Mesothelial cell of epicardium (in vitro differentiated cells): ENCODE measurements around the gene INSM2. TPM values are rescaled to one million over a fixed set of nuclear protein-coding genes. Genes with fewer than 3 reads are reported as not detected.

Source experiments
- DNase-seq, 2 experiments: peaks; one replicate each; pipeline ENCODE4 v3.0.0; 2021; ENCODE audit warnings: low spot score in 2 of 2; ENCODE audit not compliant: unreplicated experiment in 2 of 2
- H3K27ac Mint-ChIP-seq: 2 replicates; pipeline ENCODE4 v1.8.0; 2021; ENCODE audit warnings: mixed read lengths
- H3K27me3 Mint-ChIP-seq: 2 replicates; pipeline ENCODE4 v1.8.0; 2021; ENCODE audit warnings: low read depth, mixed read lengths
- H3K36me3 Mint-ChIP-seq: 2 replicates; pipeline ENCODE4 v1.8.0; 2021; ENCODE audit warnings: mixed read lengths
- H3K4me1 Mint-ChIP-seq: 2 replicates; pipeline ENCODE4 v1.8.0; 2021; ENCODE audit warnings: mixed read lengths
- H3K4me3 Mint-ChIP-seq: 2 replicates; pipeline ENCODE4 v1.8.0; 2021; ENCODE audit warnings: mild to moderate bottlenecking, moderate library complexity, mixed read lengths
- H3K9me3 Mint-ChIP-seq: 2 replicates; pipeline ENCODE4 v1.8.0; 2021; ENCODE audit warnings: mixed read lengths
- total RNA-seq: library from RNA; stranded (reverse); gene quantifications from 3 replicates; pipeline ENCODE4 v1.2.1, GENCODE V29; 2021
- TF ChIP-seq, protein P1 (sequence below): fragments of 200-600 bp; sonication (generic); IDR thresholded peaks from one replicate; pipeline ENCODE4 v1.5.0; 2021; ENCODE audit warnings: antibody characterized with exemption; ENCODE audit not compliant: unreplicated experiment

The INSM2 gene
- total RNA-seq, 1 donor from 2014 or later = not detected

DNA sequence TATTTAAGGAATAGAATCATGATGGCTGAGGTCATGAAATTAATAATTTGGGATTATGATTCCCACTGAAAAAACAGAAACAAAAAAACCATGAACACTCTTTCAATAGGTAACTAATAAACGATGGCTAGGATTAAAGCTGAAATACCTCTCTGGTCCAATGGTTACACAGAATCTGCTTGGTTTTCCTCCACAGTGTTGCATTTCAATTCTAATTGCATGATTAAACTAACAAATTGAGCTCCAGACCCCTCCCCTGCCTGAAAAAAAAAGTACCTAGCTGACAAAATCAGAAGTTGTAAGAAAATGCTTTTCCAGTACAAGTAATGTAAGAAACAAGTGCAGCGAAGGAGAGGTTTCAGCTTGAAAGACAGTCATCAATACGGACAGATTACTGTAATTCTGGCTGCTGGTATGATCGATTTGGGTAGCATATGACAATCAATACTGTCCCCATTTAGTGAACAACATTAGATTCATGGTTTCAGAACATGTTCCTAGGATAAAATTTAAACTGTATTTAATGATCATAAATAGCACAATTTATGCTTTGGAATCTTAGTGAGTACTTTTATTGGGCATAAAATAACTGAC, 32.0 kb downstream of the INSM2 start:
- H3K36me3 Mint-ChIP-seq = peaks cover 7% of the 10 kb centered on the region
- no peaks in the 10 kb centered on the region for H3K4me1 Mint-ChIP-seq
- H3K9me3 Mint-ChIP-seq = no peaks in the 10 kb centered on the region
- no peak overlapping the region for H3K27ac Mint-ChIP-seq
- TF ChIP-seq, protein P1, sequence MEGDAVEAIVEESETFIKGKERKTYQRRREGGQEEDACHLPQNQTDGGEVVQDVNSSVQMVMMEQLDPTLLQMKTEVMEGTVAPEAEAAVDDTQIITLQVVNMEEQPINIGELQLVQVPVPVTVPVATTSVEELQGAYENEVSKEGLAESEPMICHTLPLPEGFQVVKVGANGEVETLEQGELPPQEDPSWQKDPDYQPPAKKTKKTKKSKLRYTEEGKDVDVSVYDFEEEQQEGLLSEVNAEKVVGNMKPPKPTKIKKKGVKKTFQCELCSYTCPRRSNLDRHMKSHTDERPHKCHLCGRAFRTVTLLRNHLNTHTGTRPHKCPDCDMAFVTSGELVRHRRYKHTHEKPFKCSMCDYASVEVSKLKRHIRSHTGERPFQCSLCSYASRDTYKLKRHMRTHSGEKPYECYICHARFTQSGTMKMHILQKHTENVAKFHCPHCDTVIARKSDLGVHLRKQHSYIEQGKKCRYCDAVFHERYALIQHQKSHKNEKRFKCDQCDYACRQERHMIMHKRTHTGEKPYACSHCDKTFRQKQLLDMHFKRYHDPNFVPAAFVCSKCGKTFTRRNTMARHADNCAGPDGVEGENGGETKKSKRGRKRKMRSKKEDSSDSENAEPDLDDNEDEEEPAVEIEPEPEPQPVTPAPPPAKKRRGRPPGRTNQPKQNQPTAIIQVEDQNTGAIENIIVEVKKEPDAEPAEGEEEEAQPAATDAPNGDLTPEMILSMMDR = no peak
- H3K27me3 Mint-ChIP-seq = no peaks in the 10 kb centered on the region
- DNase-seq = no peak
- H3K4me3 Mint-ChIP-seq = no peak overlapping the region

DNA sequence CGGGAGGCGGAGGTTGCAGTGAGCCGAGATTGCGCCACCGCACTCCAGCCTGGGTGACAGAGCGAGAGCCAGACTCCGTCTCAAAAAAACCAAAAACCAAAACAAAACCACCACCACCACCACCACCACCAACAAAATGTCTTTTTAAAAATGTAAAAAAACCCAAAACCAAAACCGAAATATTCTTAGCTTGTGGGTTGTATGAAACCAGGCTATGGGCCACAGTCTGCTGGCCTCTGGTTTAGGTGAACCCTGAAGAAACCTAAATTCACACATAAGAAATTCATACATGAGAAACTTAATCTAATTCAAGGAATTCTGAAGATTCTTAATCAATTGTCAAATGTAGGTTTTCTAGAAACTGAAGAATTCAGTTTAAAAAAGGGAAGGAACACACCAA, 37.6 kb downstream of the INSM2 start:
- Mint-ChIP-seq H3K27ac (no peak overlapping the region), H3K27me3 (no peaks in the 10 kb centered on the region), H3K4me3 (no peak overlapping the region), H3K36me3 (peaks cover 3% of the 10 kb centered on the region), H3K9me3 (no peaks in the 10 kb centered on the region), H3K4me1 (no peaks in the 10 kb centered on the region)
- TF ChIP-seq, protein P1 = no peak
- DNase-seq = no peak

DNA sequence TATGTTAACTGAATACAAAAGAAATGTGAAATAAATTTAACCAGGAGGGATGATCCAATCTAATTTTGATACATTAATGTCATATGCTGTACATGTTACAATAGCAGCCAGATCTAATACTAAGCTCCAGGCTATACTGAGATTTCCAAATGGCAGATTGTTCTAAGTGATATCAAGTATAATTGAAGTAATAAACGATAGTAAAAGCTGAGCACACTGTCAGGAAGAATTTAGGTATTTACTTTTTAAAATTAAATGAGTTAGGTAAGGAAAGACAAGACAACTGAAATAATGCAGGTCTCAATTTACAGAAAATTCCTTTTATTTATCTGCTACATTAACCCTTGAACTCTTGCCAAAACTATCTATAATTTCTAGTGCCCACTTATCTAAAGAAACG, 39.9 kb downstream of the INSM2 start:
- no peak overlapping the region for H3K4me3 Mint-ChIP-seq
- H3K36me3 Mint-ChIP-seq = peaks cover 2% of the 10 kb centered on the region
- no peak overlapping the region for H3K27ac Mint-ChIP-seq

DNA sequence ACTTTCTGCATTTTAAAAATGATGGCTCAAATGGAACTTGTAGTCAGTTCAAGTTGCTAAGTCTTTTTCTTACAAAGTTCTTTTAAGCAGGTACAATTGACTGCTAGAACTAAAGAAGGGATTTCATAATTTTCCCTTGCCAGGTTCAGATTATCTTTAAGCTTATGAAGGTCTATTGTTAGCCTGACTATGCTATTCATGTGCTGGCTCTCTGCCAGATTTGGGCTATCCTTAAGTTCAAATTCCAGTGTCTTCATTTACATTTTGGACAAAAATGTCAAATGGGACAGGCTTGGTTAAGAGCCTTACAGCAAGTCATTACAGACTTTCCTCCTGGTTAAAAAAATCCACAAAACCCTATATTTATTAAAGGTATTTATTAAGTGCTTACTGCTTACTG, 42.3 kb downstream of the INSM2 start:
- Mint-ChIP-seq H3K9me3 (no peaks in the 10 kb centered on the region), H3K4me1 (no peaks in the 10 kb centered on the region), H3K4me3 (no peak overlapping the region), H3K27me3 (no peaks in the 10 kb centered on the region), H3K27ac (no peak overlapping the region), H3K36me3 (peaks cover 4% of the 10 kb centered on the region)
- DNase-seq = no peak
- TF ChIP-seq, protein P1 = no peak

More for the DNA sequence above, 39.9 kb downstream of the INSM2 start:
- H3K9me3 Mint-ChIP-seq = no peaks in the 10 kb centered on the region
- no peak for DNase-seq
- TF ChIP-seq, protein P1 = no peak
- H3K4me1 Mint-ChIP-seq = no peaks in the 10 kb centered on the region
- H3K27me3 Mint-ChIP-seq = no peaks in the 10 kb centered on the region

DNA sequence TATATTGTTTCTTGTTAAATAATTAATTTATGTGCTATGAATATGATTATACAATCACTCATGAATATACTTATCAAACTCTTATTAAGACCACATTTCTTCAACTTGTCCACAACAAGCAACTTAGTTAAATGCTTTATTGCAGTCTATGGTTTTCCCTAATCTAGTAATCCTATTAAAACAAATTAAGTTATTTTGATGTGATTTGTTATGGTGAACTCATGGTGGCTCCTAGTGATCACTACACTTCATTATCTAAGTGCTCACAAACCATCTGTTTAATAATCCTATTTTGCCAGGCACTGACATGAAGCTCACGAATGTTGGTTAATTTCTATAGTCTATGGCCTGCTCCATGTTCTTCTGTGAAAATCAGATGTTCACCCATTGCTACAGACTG, 42.9 kb downstream of the INSM2 start:
- TF ChIP-seq, protein P1 = no peak
- H3K4me3 Mint-ChIP-seq = no peak overlapping the region
- H3K27me3 Mint-ChIP-seq = no peaks in the 10 kb centered on the region
- H3K27ac Mint-ChIP-seq = no peak overlapping the region
- no peaks in the 10 kb centered on the region for H3K4me1 Mint-ChIP-seq
- no peak for DNase-seq
- H3K9me3 Mint-ChIP-seq = no peaks in the 10 kb centered on the region
- peaks cover 5% of the 10 kb centered on the region for H3K36me3 Mint-ChIP-seq

DNA sequence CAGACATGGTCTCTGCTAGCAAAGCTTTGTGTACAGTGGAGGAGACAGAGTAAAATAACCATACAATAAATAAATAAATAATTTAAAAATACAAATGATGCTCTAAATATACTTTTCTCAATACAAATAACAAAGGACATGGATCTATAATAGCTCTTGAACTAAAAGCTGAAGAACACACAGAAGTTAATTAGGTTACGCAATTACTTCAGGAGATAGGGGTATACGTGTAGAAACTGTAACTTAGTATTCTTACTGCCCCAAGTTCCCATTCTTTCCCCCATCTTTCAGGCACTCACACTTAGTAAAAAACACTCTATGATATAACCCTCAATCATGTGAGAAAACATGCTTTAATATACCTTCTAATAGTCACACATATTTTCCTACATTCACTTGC, 44.2 kb downstream of the INSM2 start:
- Mint-ChIP-seq H3K9me3 (no peaks in the 10 kb centered on the region), H3K27ac (no peak overlapping the region), H3K4me1 (no peaks in the 10 kb centered on the region), H3K36me3 (peaks cover 11% of the 10 kb centered on the region), H3K27me3 (no peaks in the 10 kb centered on the region), H3K4me3 (no peak overlapping the region)
- DNase-seq = no peak
- TF ChIP-seq, protein P1 = no peak
